Measurements from ENCODE around the gene LIN28A.
"Not testable (repeated sequence)": the region's sequence is repeated elsewhere in the genome, so short reads cannot be mapped to it uniquely, and the experiment has no call there.

LIN28A gene

GRCh38 chr1:26385063-26385462 is 25.6 kb upstream of the LIN28A start:
- not testable (repeated sequence) for H3K27me3 ChIP-seq (ENCODE audit: control insufficient read depth in 1 of 2, insufficient read depth in 1 of 2, low read length in 2 of 2); H3K4me2 ChIP-seq (ENCODE audit: low read length, poor library complexity, severe bottlenecking); H3K4ac ChIP-seq (ENCODE audit: low read depth in 1 of 2, low read length in 2 of 2); H3K36me3 ChIP-seq (ENCODE audit: control insufficient read depth in 1 of 2, insufficient read depth in 2 of 2, low read depth in 1 of 2, low read length in 2 of 2); H3K9me3 ChIP-seq (ENCODE audit: control insufficient read depth, low read length); H3K27ac ChIP-seq (ENCODE audit: low read length, poor library complexity, severe bottlenecking); H4K8ac ChIP-seq (ENCODE audit: low read length); H2BK5ac ChIP-seq (ENCODE audit: low read depth, low read length, poor library complexity, severe bottlenecking); H3K79me1 ChIP-seq (replicated peaks; ENCODE audit: low read length, poor library complexity, severe bottlenecking); H4K91ac ChIP-seq (ENCODE audit: low read length); H3K23ac ChIP-seq (ENCODE audit: low read length in 2 of 2); H2BK120ac ChIP-seq (ENCODE audit: low read depth, low read length); H2AFZ ChIP-seq (ENCODE audit: low read depth, low read length); H3K9ac ChIP-seq (ENCODE audit: low read length); H3K18ac ChIP-seq (ENCODE audit: low read depth in 1 of 2, low read length in 2 of 2); DNase-seq; H3K4me3 ChIP-seq (ENCODE audit: insufficient read depth in 1 of 2, low read depth in 1 of 2, low read length in 2 of 2); H2BK15ac ChIP-seq (ENCODE audit: low read depth, poor library complexity, severe bottlenecking); H2AK5ac ChIP-seq (ENCODE audit: low read length, severe bottlenecking); H3K4me1 ChIP-seq (ENCODE audit: control insufficient read depth, insufficient read depth, low read depth, low read length); H3K14ac ChIP-seq (ENCODE audit: low read length in 2 of 2); H2BK12ac ChIP-seq (ENCODE audit: low read length in 2 of 2)
- 80% methylated on average over 1 of the region's 3 CpGs for WGBS

GRCh38 chr1:26387447-26387846 is 23.2 kb upstream of the LIN28A start:
- Histone ChIP-seq H3K9ac (ENCODE audit: low read length) (no peak overlapping the region), H3K4ac (ENCODE audit: low read depth in 1 of 2, low read length in 2 of 2) (no peak overlapping the region), H4K8ac (ENCODE audit: low read length) (no peak overlapping the region), H2AK5ac (ENCODE audit: low read length, severe bottlenecking) (no peak overlapping the region), H3K14ac (ENCODE audit: low read length in 2 of 2) (no peak overlapping the region), H3K4me2 (ENCODE audit: low read length, poor library complexity, severe bottlenecking) (no peak overlapping the region), H3K27ac (ENCODE audit: low read length, poor library complexity, severe bottlenecking) (no peak overlapping the region), H4K91ac (ENCODE audit: low read length) (no peak overlapping the region), H2BK120ac (ENCODE audit: low read depth, low read length) (no peak overlapping the region), H3K4me3 (ENCODE audit: insufficient read depth in 1 of 2, low read depth in 1 of 2, low read length in 2 of 2) (no peak overlapping the region), H3K9me3 (ENCODE audit: control insufficient read depth, low read length) (no peaks in the 10 kb centered on the region), H2BK12ac (ENCODE audit: low read length in 2 of 2) (no peak overlapping the region), H3K79me1 (replicated peaks; ENCODE audit: low read length, poor library complexity, severe bottlenecking) (no peaks in the 10 kb centered on the region), H2BK5ac (ENCODE audit: low read depth, low read length, poor library complexity, severe bottlenecking) (no peak overlapping the region), H3K18ac (ENCODE audit: low read depth in 1 of 2, low read length in 2 of 2) (no peak overlapping the region), H3K4me1 (ENCODE audit: control insufficient read depth, insufficient read depth, low read depth, low read length) (no peaks in the 10 kb centered on the region), H2AFZ (ENCODE audit: low read depth, low read length) (no peak overlapping the region), H3K36me3 (ENCODE audit: control insufficient read depth in 1 of 2, insufficient read depth in 2 of 2, low read depth in 1 of 2, low read length in 2 of 2) (no peaks in the 10 kb centered on the region), H3K27me3 (ENCODE audit: control insufficient read depth in 1 of 2, insufficient read depth in 1 of 2, low read length in 2 of 2) (peaks cover 4 to 16% of the 10 kb centered on the region in 2 experiments), H3K23ac (ENCODE audit: low read length in 2 of 2) (no peak overlapping the region), H2BK15ac (ENCODE audit: low read depth, poor library complexity, severe bottlenecking) (no peak overlapping the region)
- 49% methylated on average over 7 of the region's 7 CpGs for WGBS
- DNase-seq, result peak; percentile 31

- H3K27ac ChIP-seq (ENCODE audit: low read length, poor library complexity, severe bottlenecking), result no peak overlapping the region
- H4K91ac ChIP-seq (ENCODE audit: low read length), result no peak overlapping the region
- no peak overlapping the region for H2BK120ac ChIP-seq (ENCODE audit: low read depth, low read length)
- WGBS, result 88% methylated on average over 7 of the region's 7 CpGs
- no peak overlapping the region for H2AK5ac ChIP-seq (ENCODE audit: low read length, severe bottlenecking)
- H3K36me3 ChIP-seq (ENCODE audit: control insufficient read depth in 1 of 2, insufficient read depth in 2 of 2, low read depth in 1 of 2, low read length in 2 of 2), result no peaks in the 10 kb centered on the region
- no peak overlapping the region for H3K4me2 ChIP-seq (ENCODE audit: low read length, poor library complexity, severe bottlenecking)
- no peaks in the 10 kb centered on the region for H3K4me1 ChIP-seq (ENCODE audit: control insufficient read depth, insufficient read depth, low read depth, low read length)
- no peak overlapping the region for H3K4ac ChIP-seq (ENCODE audit: low read depth in 1 of 2, low read length in 2 of 2)
- no peak overlapping the region for H4K8ac ChIP-seq (ENCODE audit: low read length)
- no peak overlapping the region for H2BK15ac ChIP-seq (ENCODE audit: low read depth, poor library complexity, severe bottlenecking)
- no peak overlapping the region for H3K23ac ChIP-seq (ENCODE audit: low read length in 2 of 2)
- H2AFZ ChIP-seq (ENCODE audit: low read depth, low read length), result no peak overlapping the region
- no peak overlapping the region for H2BK12ac ChIP-seq (ENCODE audit: low read length in 2 of 2)
- no peak overlapping the region for H3K9ac ChIP-seq (ENCODE audit: low read length)
- no peak overlapping the region for H2BK5ac ChIP-seq (ENCODE audit: low read depth, low read length, poor library complexity, severe bottlenecking)
- peaks cover 4 to 23% of the 10 kb centered on the region in 2 experiments for H3K27me3 ChIP-seq (ENCODE audit: control insufficient read depth in 1 of 2, insufficient read depth in 1 of 2, low read length in 2 of 2)
- DNase-seq, result no peak
- no peaks in the 10 kb centered on the region for H3K79me1 ChIP-seq (replicated peaks; ENCODE audit: low read length, poor library complexity, severe bottlenecking)
- H3K14ac ChIP-seq (ENCODE audit: low read length in 2 of 2), result no peak overlapping the region
- no peak overlapping the region for H3K18ac ChIP-seq (ENCODE audit: low read depth in 1 of 2, low read length in 2 of 2)
- H3K9me3 ChIP-seq (ENCODE audit: control insufficient read depth, low read length), result no peaks in the 10 kb centered on the region
- H3K4me3 ChIP-seq (ENCODE audit: insufficient read depth in 1 of 2, low read depth in 1 of 2, low read length in 2 of 2), result no peak overlapping the region
These were observed 21.7 kb upstream of the LIN28A start for GRCh38 chr1:26388791-26389445.

GRCh38 chr1:26389604-26390247 is 20.9 kb upstream of the LIN28A start:
- Histone ChIP-seq H3K14ac (ENCODE audit: low read length in 2 of 2) (no peak overlapping the region), H2BK5ac (ENCODE audit: low read depth, low read length, poor library complexity, severe bottlenecking) (no peak overlapping the region), H3K4me1 (ENCODE audit: control insufficient read depth, insufficient read depth, low read depth, low read length) (no peaks in the 10 kb centered on the region), H4K8ac (ENCODE audit: low read length) (no peak overlapping the region), H2AK5ac (ENCODE audit: low read length, severe bottlenecking) (no peak overlapping the region), H3K27me3 (ENCODE audit: control insufficient read depth in 1 of 2, insufficient read depth in 1 of 2, low read length in 2 of 2) (peaks cover 4 to 23% of the 10 kb centered on the region in 2 experiments), H3K18ac (ENCODE audit: low read depth in 1 of 2, low read length in 2 of 2) (no peak overlapping the region), H2BK12ac (ENCODE audit: low read length in 2 of 2) (no peak overlapping the region), H3K36me3 (ENCODE audit: control insufficient read depth in 1 of 2, insufficient read depth in 2 of 2, low read depth in 1 of 2, low read length in 2 of 2) (no peaks in the 10 kb centered on the region), H3K27ac (ENCODE audit: low read length, poor library complexity, severe bottlenecking) (no peak overlapping the region), H2BK120ac (ENCODE audit: low read depth, low read length) (no peak overlapping the region), H3K79me1 (replicated peaks; ENCODE audit: low read length, poor library complexity, severe bottlenecking) (no peaks in the 10 kb centered on the region), H2AFZ (ENCODE audit: low read depth, low read length) (no peak overlapping the region), H3K4me3 (ENCODE audit: insufficient read depth in 1 of 2, low read depth in 1 of 2, low read length in 2 of 2) (no peak overlapping the region), H3K9me3 (ENCODE audit: control insufficient read depth, low read length) (no peaks in the 10 kb centered on the region), H2BK15ac (ENCODE audit: low read depth, poor library complexity, severe bottlenecking) (no peak overlapping the region), H3K23ac (ENCODE audit: low read length in 2 of 2) (no peak overlapping the region), H3K4me2 (ENCODE audit: low read length, poor library complexity, severe bottlenecking) (no peak overlapping the region), H3K9ac (ENCODE audit: low read length) (no peak overlapping the region), H4K91ac (ENCODE audit: low read length) (no peak overlapping the region), H3K4ac (ENCODE audit: low read depth in 1 of 2, low read length in 2 of 2) (no peak overlapping the region)
- 85% methylated on average over 1 of the region's 4 CpGs for WGBS
- no peak for DNase-seq
